Breast epithelium (tissue), 4 donors: ENCODE measurements around the gene FMNL2. TPM values are rescaled to one million over a fixed set of nuclear protein-coding genes. Genes with fewer than 3 reads are reported as not detected.

ENCODE experiments used
- DNase-seq, 2 donors: peaks; one replicate each; pipeline ENCODE4 v3.0.0-alpha.2; 2019; ENCODE audit warnings: low spot score in 2 of 2
- H3K27ac ChIP-seq, 2 donors: fragments of 200-600 bp; sonication (generic) in 1 of 2; one replicate each; pipeline ENCODE4 v1.5.1; 2016 to 2019; ENCODE audit warnings: mild to moderate bottlenecking in 1 of 2
- H3K27me3 ChIP-seq, 2 donors: fragments of 200-600 bp; sonication (generic) in 1 of 2; one replicate each; pipeline versions ENCODE4 v1.5.1 to v1.6.0; 2017 to 2019; ENCODE audit warnings: control low read depth in 1 of 2, mild to moderate bottlenecking in 1 of 2
- H3K36me3 ChIP-seq: fragments of 200-600 bp; one replicate; pipeline ENCODE4 v1.5.1; 2019
- H3K4me1 ChIP-seq, 2 donors: fragments of 200-600 bp; sonication (generic); one replicate each; pipeline ENCODE4 v1.5.1; 2016 to 2019; ENCODE audit warnings: control low read depth in 1 of 2
- H3K4me3 ChIP-seq, 3 donors: fragments of 200-600 bp; sonication (generic); 1 replicate in 2 of 3; 2 replicates in 1 of 3; pipeline ENCODE4 v1.5.1; 2016 to 2019; ENCODE audit warnings: mild to moderate bottlenecking in 3 of 3, moderate library complexity in 2 of 3
- H3K9me3 ChIP-seq, 2 donors: fragments of 200-600 bp; sonication (generic) in 1 of 2; one replicate each; pipeline ENCODE4 v1.5.1; 2016 to 2019; ENCODE audit warnings: control low read depth in 1 of 2
- POLR2A ChIP-seq: fragments of 450-650 bp; IDR thresholded peaks from one replicate; pipeline ENCODE4 v1.6.1; 2016; ENCODE audit warnings: antibody characterized with exemption, mild to moderate bottlenecking, moderate library complexity
- POLR2AphosphoS5 ChIP-seq, 3 donors: sonication (generic); formaldehyde crosslinking; IDR thresholded peaks; one replicate each; pipeline ENCODE4 v1.6.1; 2017; ENCODE audit warnings: antibody characterized with exemption in 3 of 3
- intact Hi-C: fragments of 100-400 bp; cut with DNase I; formaldehyde crosslinking; loops from one replicate; pipeline ENCODE4 v1.15.1; 2023; ENCODE audit warnings: low total_unique reads
- total RNA-seq, 3 donors: library from RNA; depleted of rRNA; stranded (reverse); fragments of >200 nt; gene quantifications; one replicate each; pipeline ENCODE4 v1.1.0, GENCODE V29; 2016
- TF ChIP-seq, protein P1 (sequence below), 3 donors: fragments of 450-650 bp; IDR thresholded peaks; one replicate each; pipeline ENCODE4 v1.5.1; 2016 to 2017; ENCODE audit warnings: antibody characterized with exemption in 3 of 3, mild to moderate bottlenecking in 3 of 3, moderate library complexity in 3 of 3

Gene FMNL2
- total RNA-seq, 3 donors from 2014 or later: 36.1 to 78.1 (median 40.0) TPM

DNA sequence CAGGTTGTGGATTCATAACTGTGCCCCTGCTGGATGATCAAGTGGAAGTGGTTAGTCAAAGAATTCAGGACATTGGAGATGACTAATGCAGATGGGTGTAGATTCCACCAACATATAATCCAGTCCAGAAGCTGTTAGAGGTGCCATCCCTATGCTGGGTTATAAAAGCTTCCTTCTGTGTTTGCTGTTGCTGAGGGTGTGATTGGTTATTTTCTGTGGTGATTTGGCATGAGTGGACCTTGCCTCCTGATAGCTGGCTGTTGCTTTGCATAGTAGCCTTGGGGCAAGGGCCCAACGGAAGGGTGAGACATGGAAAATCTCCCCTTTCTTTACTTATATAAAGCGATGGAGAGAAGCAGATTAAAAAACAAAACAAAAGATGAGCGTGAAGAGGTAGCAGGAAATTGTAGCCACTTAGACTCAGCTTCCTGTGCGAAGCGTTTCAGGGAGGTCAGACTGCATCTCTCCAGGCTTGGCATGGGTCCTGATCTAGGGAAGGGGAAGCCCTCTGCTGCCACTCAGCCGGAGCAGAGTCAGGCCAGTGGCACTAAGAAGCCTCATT, 190.4 kb downstream of the FMNL2 start:
- no peak for TF ChIP-seq POLR2A
- TF ChIP-seq POLR2AphosphoS5 (IDR thresholded peaks at IDR 0.05): no peak
- TF ChIP-seq, protein P1, sequence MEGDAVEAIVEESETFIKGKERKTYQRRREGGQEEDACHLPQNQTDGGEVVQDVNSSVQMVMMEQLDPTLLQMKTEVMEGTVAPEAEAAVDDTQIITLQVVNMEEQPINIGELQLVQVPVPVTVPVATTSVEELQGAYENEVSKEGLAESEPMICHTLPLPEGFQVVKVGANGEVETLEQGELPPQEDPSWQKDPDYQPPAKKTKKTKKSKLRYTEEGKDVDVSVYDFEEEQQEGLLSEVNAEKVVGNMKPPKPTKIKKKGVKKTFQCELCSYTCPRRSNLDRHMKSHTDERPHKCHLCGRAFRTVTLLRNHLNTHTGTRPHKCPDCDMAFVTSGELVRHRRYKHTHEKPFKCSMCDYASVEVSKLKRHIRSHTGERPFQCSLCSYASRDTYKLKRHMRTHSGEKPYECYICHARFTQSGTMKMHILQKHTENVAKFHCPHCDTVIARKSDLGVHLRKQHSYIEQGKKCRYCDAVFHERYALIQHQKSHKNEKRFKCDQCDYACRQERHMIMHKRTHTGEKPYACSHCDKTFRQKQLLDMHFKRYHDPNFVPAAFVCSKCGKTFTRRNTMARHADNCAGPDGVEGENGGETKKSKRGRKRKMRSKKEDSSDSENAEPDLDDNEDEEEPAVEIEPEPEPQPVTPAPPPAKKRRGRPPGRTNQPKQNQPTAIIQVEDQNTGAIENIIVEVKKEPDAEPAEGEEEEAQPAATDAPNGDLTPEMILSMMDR (IDR thresholded peaks at IDR 0.05): no peak
- H3K9me3 ChIP-seq: no peaks in the 10 kb centered on the region
- no peaks in the 10 kb centered on the region for H3K4me1 ChIP-seq
- H3K4me3 ChIP-seq: no peak overlapping the region
- H3K36me3 ChIP-seq: no peaks in the 10 kb centered on the region
- intact Hi-C loops: no loop called here
- no peak for DNase-seq
- H3K27me3 ChIP-seq: no peaks in the 10 kb centered on the region
- no peak overlapping the region for H3K27ac ChIP-seq

DNA sequence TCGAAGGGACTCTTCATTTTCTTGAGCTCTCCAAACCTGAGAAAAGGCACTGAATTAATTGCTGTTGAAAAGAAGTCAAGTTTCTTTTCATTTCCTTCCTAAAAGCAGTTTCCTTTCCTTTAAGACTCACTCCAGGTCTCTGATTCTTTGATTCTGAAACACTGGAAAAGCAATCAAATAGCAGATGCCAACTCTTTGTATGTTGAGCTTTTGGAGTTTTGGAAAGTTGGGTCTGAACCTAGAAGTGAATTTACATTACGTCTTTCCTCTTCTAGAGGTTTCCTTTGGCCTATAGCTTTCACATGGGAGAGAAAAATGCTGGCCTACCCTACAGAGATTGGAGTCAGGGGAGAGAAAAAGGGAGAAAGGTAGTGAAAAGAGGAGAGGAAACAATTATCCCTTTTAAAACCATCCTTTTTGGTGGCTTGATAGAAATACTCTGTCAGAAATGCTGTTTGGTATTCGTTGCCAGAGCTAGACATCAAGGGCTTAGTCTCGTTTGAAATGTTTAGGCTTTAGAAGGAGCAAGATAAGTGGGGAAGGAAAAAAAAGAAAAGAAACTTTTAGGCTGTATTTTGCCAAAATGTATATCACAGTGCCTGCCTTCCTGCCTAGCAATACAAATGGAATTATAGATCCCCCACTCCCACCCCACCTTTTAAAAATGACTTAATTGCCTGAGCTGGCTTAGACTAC, 194.6 kb downstream of the FMNL2 start:
- DNase-seq: no peak
- no peaks in the 10 kb centered on the region for H3K36me3 ChIP-seq
- H3K27me3 ChIP-seq: no peaks in the 10 kb centered on the region
- no peaks in the 10 kb centered on the region for H3K4me1 ChIP-seq
- no peak overlapping the region for H3K4me3 ChIP-seq
- no peak overlapping the region for H3K27ac ChIP-seq
- H3K9me3 ChIP-seq: no peaks in the 10 kb centered on the region
- intact Hi-C loops: loop anchor here (5.0 kb wide), 1 partner anchor 157 kb away; no protein-coding TSS in a partner anchor
- TF ChIP-seq, protein P1 (IDR thresholded peaks at IDR 0.05): no peak
- TF ChIP-seq POLR2AphosphoS5 (IDR thresholded peaks at IDR 0.05): no peak
- no peak for TF ChIP-seq POLR2A

DNA sequence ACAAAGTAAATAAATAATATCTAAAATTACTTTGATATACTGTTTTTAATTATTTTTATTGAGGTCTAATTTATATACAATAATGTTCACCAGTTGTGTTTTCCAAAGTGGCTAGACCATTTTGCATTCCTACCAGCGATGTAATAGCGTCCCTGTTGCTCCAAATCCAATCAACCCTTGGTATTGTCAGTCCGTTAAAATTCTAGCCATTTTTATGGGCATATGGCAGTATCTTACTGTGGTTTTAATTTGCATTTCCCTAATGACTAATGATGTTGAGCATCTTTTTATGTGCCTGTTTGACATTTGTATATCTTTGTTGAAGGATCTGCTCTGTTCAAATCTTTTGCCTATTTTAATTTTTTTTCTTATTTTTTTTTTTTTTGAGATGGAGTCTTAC, 197.3 kb downstream of the FMNL2 start:
- Histone ChIP-seq H3K27me3 (no peaks in the 10 kb centered on the region), H3K9me3 (no peaks in the 10 kb centered on the region), H3K4me3 (no peak overlapping the region), H3K27ac (no peak overlapping the region), H3K36me3 (no peaks in the 10 kb centered on the region), H3K4me1 (no peaks in the 10 kb centered on the region)
- no peak for DNase-seq
- TF ChIP-seq, protein P1 (IDR thresholded peaks at IDR 0.05): no peak
- TF ChIP-seq POLR2A (no peak), POLR2AphosphoS5 (IDR thresholded peaks at IDR 0.05) (no peak)
- intact Hi-C loops: loop anchor here (5.0 kb wide), 1 partner anchor 160 kb away; no protein-coding TSS in a partner anchor

- Histone ChIP-seq H3K4me1 (no peaks in the 10 kb centered on the region), H3K27me3 (no peaks in the 10 kb centered on the region), H3K9me3 (no peaks in the 10 kb centered on the region), H3K36me3 (no peaks in the 10 kb centered on the region), H3K4me3 (no peak overlapping the region), H3K27ac (no peak overlapping the region)
- DNase-seq: no peak
- intact Hi-C loops: loop anchor here (5.0 kb wide), 1 partner anchor 162 kb away; no protein-coding TSS in a partner anchor
- TF ChIP-seq, protein P1 (IDR thresholded peaks at IDR 0.05): no peak
- TF ChIP-seq POLR2AphosphoS5 (IDR thresholded peaks at IDR 0.05): no peak
- no peak for TF ChIP-seq POLR2A
Observed at GRCh38 chr2:152534460-152535135, 199.6 kb downstream of the FMNL2 start.

DNA sequence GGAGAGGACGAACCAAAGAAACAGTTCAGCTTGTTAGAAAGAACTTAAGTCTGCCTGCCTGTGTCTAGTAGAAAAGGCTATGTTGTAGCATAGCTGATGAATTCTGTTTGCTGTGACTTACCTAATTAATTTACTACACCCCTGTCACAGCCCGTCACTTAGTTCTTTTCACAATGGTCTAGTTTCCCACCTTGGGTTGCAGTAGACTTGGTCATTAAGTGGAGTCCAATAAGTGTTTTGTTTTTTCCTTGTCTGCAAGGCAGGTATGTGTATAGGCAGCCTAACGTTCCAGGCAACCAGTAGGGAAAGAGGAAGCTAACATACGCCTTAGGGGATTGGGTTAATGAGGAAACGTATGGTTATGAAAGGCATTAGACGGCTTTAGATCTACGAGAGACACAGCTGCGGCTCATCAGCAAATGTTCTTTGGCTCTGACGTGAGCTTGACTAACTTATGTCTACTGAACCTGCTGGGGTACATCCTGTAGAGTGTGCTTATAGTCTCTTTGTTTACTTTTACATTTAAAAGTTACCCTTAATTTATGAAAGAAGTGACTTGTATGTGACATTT, 202.2 kb downstream of the FMNL2 start:
- Histone ChIP-seq H3K4me1 (no peaks in the 10 kb centered on the region), H3K27ac (no peak overlapping the region), H3K4me3 (no peak overlapping the region), H3K36me3 (no peaks in the 10 kb centered on the region), H3K27me3 (no peaks in the 10 kb centered on the region), H3K9me3 (no peaks in the 10 kb centered on the region)
- intact Hi-C loops: no loop called here
- DNase-seq: no peak
- TF ChIP-seq, protein P1 (IDR thresholded peaks at IDR 0.05): no peak
- no peak for TF ChIP-seq POLR2A
- no peak for TF ChIP-seq POLR2AphosphoS5 (IDR thresholded peaks at IDR 0.05)
